NCI-H2196 treated with DMSO at 0.1 percent for 48 hours (cell line): Measurements from ENCODE around the gene HDAC7.

Source experiments
- DNase-seq: peaks from one replicate; lab custom pipeline; 2025; ENCODE audit not compliant: unreplicated experiment; lab: John Stamatoyannopoulos, UW

Gene HDAC7

GRCh38 chr12:47797441-47797840 is 22.3 kb downstream of the HDAC7 start:
- no peak for DNase-seq

- DNase-seq: no peak
Observed at GRCh38 chr12:47795814-47796411, 23.8 kb downstream of the HDAC7 start.

- DNase-seq: no peak
Observed at GRCh38 chr12:47795121-47795813, 24.4 kb downstream of the HDAC7 start.

GRCh38 chr12:47794679-47795078 is 25.0 kb downstream of the HDAC7 start:
- DNase-seq: no peak

- no peak for DNase-seq
Observed at GRCh38 chr12:47793015-47793681, 26.6 kb downstream of the HDAC7 start.

- no peak for DNase-seq
Observed at GRCh38 chr12:47791874-47792273, 27.8 kb downstream of the HDAC7 start.

- DNase-seq: no peak
Observed at GRCh38 chr12:47791351-47791746, 28.4 kb downstream of the HDAC7 start.

GRCh38 chr12:47790676-47791350 is 28.9 kb downstream of the HDAC7 start:
- no peak for DNase-seq

- no peak for DNase-seq
Observed at GRCh38 chr12:47789712-47790489, 29.8 kb downstream of the HDAC7 start.

- no peak for DNase-seq
Observed at GRCh38 chr12:47789141-47789540, 30.6 kb downstream of the HDAC7 start.

- DNase-seq: no peak
Observed at GRCh38 chr12:47787596-47788319, 31.9 kb downstream of the HDAC7 start.

GRCh38 chr12:47786662-47787280 is 32.9 kb downstream of the HDAC7 start:
- no peak for DNase-seq

- DNase-seq: no peak
Observed at GRCh38 chr12:47785887-47786661, 33.6 kb downstream of the HDAC7 start.

- DNase-seq: no peak
Observed at GRCh38 chr12:47785036-47785886, 34.4 kb downstream of the HDAC7 start.

GRCh38 chr12:47783821-47784819 is 35.6 kb downstream of the HDAC7 start:
- no peak for DNase-seq

GRCh38 chr12:47783024-47783755 is 36.5 kb downstream of the HDAC7 start:
- DNase-seq: no peak
